NOMO-1 treated with DMSO at 0.1 percent for 48 hours (cell line): ENCODE measurements around the gene TMEM232.

ENCODE experiments used
- DNase-seq: peaks from one replicate; lab custom pipeline; 2025; ENCODE audit not compliant: unreplicated experiment; lab: John Stamatoyannopoulos, UW

Gene TMEM232

GRCh38 chr5:110517396-110517795 is 209.1 kb downstream of the TMEM232 start:
- DNase-seq = no peak

- DNase-seq = no peak
Observed at GRCh38 chr5:110514030-110514429, 212.4 kb downstream of the TMEM232 start.

- no peak for DNase-seq
Observed at GRCh38 chr5:110512266-110512665, 214.2 kb downstream of the TMEM232 start.

GRCh38 chr5:110510146-110510545 is 216.3 kb downstream of the TMEM232 start:
- no peak for DNase-seq

- no peak for DNase-seq
Observed at GRCh38 chr5:110507972-110508371, 218.5 kb downstream of the TMEM232 start.

GRCh38 chr5:110506378-110506777 is 220.1 kb downstream of the TMEM232 start:
- DNase-seq = no peak

DNA sequence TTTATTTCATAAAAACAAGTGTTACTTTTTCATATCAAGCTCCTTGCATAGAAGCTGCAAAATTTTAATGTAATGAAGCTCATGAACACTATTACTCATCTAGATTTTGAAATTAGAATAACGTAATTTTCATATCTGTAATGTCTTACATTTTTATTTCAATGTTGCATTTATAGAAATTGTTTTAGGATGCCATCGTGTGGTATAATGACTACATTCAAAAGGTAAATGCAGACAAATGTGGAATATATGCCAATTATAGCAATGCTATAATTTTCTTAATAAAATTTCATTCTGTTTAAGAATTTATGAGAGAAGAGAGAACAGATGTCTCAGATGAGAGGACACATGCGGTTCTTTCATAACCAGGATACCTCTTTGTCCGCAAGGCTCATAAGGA is 230.2 kb downstream of the TMEM232 start:
- DNase-seq = no peak

DNA sequence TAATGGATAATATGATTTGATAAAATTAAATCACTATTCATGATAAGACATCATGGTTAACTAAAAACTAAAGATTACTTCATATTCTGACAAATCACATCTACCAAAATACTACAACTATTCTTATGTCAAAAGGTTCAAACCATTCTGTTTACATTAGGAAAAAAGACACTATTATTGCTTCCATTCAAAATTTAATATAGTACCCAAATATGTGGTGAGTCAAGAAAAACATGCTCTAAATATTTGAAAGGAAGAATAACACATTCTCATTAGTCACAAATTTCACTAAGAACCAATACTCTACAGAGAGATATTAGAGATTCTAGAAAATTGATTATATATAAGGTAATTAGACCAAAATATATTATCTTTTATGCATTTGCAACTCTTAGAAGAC is 234.0 kb downstream of the TMEM232 start:
- no peak for DNase-seq

DNA sequence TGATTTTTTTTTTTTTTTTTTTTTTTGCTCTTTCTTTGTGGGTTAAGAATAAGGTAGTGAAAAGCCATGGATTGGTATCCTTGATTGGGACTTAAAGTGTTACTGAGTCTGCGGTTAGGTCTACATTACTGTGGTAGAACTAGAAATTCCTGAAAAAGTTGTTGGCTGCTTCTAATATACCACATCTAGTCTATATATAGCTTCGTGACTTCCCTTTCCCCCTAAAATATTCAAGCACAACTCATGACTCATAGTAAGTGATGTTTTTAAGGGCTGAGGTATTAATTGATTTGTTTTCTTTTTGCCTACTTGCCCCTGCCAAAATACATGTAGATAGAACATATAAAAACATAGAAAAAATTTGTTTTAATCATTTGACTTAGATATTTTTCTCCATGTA is 247.6 kb downstream of the TMEM232 start:
- no peak for DNase-seq

- no peak for DNase-seq
Observed at GRCh38 chr5:110477911-110478310, 248.6 kb downstream of the TMEM232 start.

- no peak for DNase-seq
Observed at GRCh38 chr5:110476164-110476563, 250.3 kb downstream of the TMEM232 start.

GRCh38 chr5:110475529-110475928 is 250.9 kb downstream of the TMEM232 start:
- no peak for DNase-seq

DNA sequence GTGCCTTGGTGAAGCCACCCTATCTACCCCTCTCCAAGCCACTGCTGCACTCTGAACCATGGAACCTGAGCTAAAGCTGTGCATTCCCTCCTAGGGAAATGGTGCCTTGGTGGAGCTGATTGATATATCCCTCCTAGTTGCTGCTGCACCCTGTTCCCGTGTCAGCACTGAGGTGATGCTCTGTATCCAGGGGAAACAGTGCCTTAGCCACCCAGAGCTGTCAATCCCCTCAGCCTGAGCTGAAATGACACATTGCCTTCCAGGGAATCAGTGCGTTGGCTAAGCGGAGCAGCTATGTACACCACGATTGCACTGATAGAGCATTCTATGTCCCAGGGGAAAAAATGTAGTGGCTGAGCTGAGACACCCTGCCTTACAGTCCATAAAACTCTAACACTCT is 257.0 kb downstream of the TMEM232 start:
- no peak for DNase-seq

- DNase-seq = no peak
Observed at GRCh38 chr5:110463106-110463505, 263.4 kb downstream of the TMEM232 start.

DNA sequence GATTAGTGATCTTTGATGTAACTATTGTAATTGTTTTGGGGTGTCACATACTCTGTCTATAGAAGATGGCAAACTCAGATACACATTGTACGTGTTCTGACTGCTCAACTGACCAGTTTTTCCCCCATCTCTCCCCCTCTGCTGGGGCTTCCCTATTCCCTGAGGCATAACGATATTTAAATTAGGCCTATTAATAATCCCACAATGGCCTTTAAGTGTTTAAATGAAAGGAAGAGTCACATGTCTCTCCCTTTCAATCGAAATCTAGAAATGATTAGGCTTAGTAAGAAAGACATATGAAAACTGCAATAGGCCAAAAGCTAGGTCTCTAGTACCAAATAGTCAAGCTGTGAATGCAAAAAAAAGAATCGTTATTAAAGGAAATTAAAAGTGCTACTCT is 265.6 kb downstream of the TMEM232 start:
- DNase-seq = no peak

DNA sequence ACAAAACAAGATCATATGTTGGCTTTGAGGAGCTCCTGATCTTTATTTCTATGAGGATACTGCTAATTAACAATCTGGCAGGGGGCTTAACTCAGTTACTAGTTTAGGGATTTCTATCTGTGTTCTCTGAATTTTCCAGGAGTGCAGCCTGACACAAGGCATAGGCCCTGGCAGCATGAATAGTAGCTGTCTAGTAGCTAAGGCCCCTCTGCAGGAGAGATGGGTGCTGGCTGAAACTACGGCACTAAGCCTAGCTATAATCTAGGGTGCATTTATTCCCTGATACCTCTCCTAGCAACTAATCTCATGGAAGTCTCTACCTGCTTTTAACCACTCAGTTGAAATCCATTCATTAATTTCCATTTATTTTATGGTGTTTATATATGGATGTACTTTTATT is 268.2 kb downstream of the TMEM232 start:
- DNase-seq = no peak

- DNase-seq = no peak
Observed at GRCh38 chr5:110442856-110443255, 283.6 kb downstream of the TMEM232 start.

- peak; percentile 0 for DNase-seq
Observed at GRCh38 chr5:110441035-110441434, 285.4 kb downstream of the TMEM232 start.

DNA sequence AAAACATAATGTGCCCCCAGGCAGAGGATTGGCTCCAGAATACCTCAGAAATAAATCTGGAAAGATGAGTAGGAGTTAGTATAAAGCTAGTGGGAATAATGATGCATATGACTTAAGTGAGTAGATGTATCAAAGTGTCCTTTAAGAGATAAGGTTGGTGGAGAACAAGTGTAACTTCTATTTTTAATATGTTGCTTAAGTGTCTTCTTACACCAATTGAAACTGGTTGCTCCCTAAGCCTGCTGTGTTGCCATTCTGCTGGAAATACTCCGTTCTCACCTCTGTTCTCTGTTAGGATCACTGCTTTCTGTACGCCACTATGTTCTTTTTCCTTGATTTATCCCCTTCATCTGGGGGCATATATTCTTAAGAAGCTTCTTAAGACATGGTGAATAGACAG is 286.4 kb downstream of the TMEM232 start:
- DNase-seq = no peak

GRCh38 chr5:110439296-110439695 is 287.2 kb downstream of the TMEM232 start:
- no peak for DNase-seq

DNA sequence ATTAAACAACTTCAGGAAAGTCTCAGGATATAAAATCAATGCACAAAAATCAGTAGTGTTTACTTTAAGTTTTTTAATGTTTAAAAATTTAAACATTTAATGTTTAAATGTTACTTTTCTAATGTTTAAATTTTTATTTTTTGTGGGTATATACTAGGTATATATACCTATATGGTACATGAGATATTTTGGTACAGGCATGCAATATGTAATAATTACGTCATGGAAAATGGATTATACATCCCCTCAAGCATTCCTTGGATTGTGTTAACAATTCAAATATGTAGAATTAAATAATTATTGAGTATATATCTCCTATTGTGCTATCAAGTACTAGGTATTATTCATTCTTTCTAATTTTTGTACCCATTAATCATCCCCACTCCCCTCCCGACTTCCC is 291.3 kb downstream of the TMEM232 start:
- DNase-seq = no peak

DNA sequence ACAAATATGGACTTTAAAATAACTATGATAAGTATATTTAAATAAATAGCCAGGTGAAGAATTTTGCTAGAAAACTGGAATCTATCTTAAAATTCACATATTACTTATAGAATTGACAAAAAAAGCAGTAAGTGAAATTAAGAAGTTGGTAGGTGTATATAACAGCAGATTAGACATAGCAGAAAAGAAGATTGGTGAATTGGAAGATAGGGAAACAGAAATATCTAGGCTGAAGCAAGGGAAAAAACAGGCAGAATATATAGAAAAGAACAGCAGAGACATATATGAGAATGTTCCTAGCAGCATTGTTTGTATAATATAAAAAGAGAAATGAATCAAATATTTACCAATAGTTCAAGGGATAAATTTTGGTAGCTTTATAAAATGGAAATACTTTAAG is 294.9 kb downstream of the TMEM232 start:
- DNase-seq = no peak

DNA sequence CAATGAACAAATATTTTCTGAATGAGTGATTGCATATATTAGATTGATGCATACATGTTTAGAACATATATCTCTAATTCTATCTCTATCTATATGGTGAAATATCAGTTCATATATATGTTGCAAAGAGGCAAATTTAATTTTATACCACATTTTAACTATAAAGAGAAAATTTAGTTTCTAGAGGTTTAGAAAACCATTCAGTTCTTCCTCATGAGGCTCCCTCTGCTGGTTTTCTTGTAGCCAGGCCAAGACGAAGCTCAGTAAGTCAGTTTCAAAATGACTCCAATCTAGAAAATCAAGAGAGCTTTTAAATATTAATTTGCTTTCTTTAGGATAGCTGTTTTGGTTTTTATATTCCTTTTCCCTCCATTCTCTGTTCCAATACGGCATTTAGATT is 312.1 kb downstream of the TMEM232 start:
- no peak for DNase-seq

DNA sequence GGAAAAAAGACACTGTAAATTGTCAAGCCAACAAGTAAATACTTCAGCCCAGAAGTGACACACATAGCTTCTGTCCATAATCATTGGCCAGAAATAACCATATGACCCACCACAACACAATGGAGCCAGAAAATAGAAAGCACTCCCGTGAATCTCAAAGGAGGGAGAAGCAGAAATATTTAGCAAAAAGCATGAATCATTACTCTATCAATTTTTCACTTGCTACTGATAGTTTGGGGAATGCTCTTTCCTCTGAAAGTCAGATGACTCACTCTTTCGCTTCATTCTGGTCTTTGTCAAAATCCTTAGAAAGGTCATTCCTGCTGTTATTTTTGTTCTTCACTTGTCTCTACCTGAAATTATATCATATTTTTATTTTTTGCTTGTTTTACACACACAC is 312.6 kb downstream of the TMEM232 start:
- DNase-seq = no peak
